Activated gamma-delta T cell (primary cell): ENCODE data around the gene KCNQ1OT1.
A peak's percentile ranks its signal among the peaks of the same experiment; 100 is the strongest.

Source experiments
- DNase-seq: peaks from one replicate; lab custom pipeline; 2025; lab: John Stamatoyannopoulos, UW
- total RNA-seq, 2 donors: gene quantifications; one replicate each; lab custom pipeline; 2026; lab: John Stamatoyannopoulos, UW

KCNQ1OT1 gene
- 20.0 to 25.5 reads per million in 2 donors for total RNA-seq

- DNase-seq, result peak; percentile 78
Measured at GRCh38 chr11:2699531-2700414, at the start of gene KCNQ1OT1. Gene KCNQ1OT1, minus strand, starts transcription at chr11:2699994.

- DNase-seq, result no peak
Measured at GRCh38 chr11:2748814-2749554, 49.2 kb upstream of the KCNQ1OT1 start.

- DNase-seq, result no peak
Measured at GRCh38 chr11:2748061-2748813, 48.4 kb upstream of the KCNQ1OT1 start.

- DNase-seq, result no peak
Measured at GRCh38 chr11:2747248-2748027, 47.6 kb upstream of the KCNQ1OT1 start.

- no peak for DNase-seq
Measured at GRCh38 chr11:2746401-2747247, 46.8 kb upstream of the KCNQ1OT1 start.

GRCh38 chr11:2745511-2745910 is 45.7 kb upstream of the KCNQ1OT1 start:
- no peak for DNase-seq

GRCh38 chr11:2744166-2744565 is 44.4 kb upstream of the KCNQ1OT1 start:
- DNase-seq, result no peak

GRCh38 chr11:2743427-2744110 is 43.8 kb upstream of the KCNQ1OT1 start:
- DNase-seq, result no peak

- no peak for DNase-seq
Measured at GRCh38 chr11:2742611-2743426, 43.0 kb upstream of the KCNQ1OT1 start.

GRCh38 chr11:2742201-2742600 is 42.4 kb upstream of the KCNQ1OT1 start:
- DNase-seq, result no peak

GRCh38 chr11:2741377-2742131 is 41.8 kb upstream of the KCNQ1OT1 start:
- no peak for DNase-seq

- DNase-seq, result no peak
Measured at GRCh38 chr11:2741006-2741376, 41.2 kb upstream of the KCNQ1OT1 start.

GRCh38 chr11:2740275-2740940 is 40.6 kb upstream of the KCNQ1OT1 start:
- DNase-seq, result no peak

- DNase-seq, result no peak
Measured at GRCh38 chr11:2739531-2740274, 39.9 kb upstream of the KCNQ1OT1 start.

- no peak for DNase-seq
Measured at GRCh38 chr11:2738551-2739431, 39.0 kb upstream of the KCNQ1OT1 start.

- DNase-seq, result no peak
Measured at GRCh38 chr11:2737866-2738265, 38.1 kb upstream of the KCNQ1OT1 start.
